Stimulated activated naive B cell treated with anti-CD40 and anti-IgM and Interleukin-4, amounts not matched to agents 10 μg/mL and 1 μg/mL and 100 μg/mL, for 72 hours (primary cell): ENCODE data around the gene TWNK.

Source experiments
- ATAC-seq, 2 donors: fragments of 150-1000 bp; cut with Tn5 transposase; replicated peaks; 2 replicates each; pipeline ENCODE4 v1.10.0; 2021; ENCODE audit warnings: moderate library complexity in 1 of 2
- DNase-seq: peaks from one replicate; pipeline ENCODE4 v3.0.0; 2021
- H3K27ac Mint-ChIP-seq: one replicate; pipeline ENCODE4 v1.8.0; 2022; ENCODE audit warnings: mild to moderate bottlenecking, mixed read lengths
- H3K27me3 Mint-ChIP-seq, 2 donors: one replicate each; pipeline ENCODE4 v1.8.0; 2022; ENCODE audit warnings: mixed read lengths in 2 of 2
- H3K36me3 Mint-ChIP-seq, 2 donors: one replicate each; pipeline ENCODE4 v1.8.0; 2022; ENCODE audit warnings: mixed read lengths in 2 of 2, mild to moderate bottlenecking in 1 of 2
- H3K4me1 Mint-ChIP-seq, 2 donors: one replicate each; pipeline ENCODE4 v1.8.0; 2022; ENCODE audit warnings: mixed read lengths in 2 of 2, mild to moderate bottlenecking in 1 of 2
- H3K4me3 Mint-ChIP-seq, 2 donors: one replicate each; pipeline ENCODE4 v1.8.0; 2022; ENCODE audit warnings: mild to moderate bottlenecking in 2 of 2, mixed read lengths in 2 of 2, moderate library complexity in 1 of 2
- H3K9me3 Mint-ChIP-seq, 2 donors: one replicate each; pipeline ENCODE4 v1.8.0; 2022; ENCODE audit warnings: mixed read lengths in 2 of 2, mild to moderate bottlenecking in 1 of 2

The TWNK gene

DNA sequence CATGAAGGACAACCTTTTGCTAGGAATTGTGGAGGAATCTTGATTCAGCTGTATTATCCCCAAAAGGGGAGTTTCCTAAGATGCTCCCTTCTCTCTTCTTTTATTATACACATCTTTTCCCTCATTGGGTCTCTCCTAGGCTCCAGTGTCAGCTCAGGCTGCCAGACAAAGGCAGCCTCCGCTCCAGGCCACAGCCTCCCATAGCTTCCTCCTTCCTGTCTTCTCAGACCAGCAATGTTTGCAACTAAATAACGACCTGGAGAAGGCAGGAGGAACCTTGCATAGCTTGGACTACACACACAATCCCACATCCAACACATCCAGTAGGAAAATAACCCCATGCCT is 56.0 kb downstream of the TWNK start:
- peak overlapping the region; percentile 94 to 98 for H3K4me3 Mint-ChIP-seq
- DNase-seq (no peak), ATAC-seq (no peak)
- H3K36me3 Mint-ChIP-seq, result no peaks in the 10 kb centered on the region
- H3K27ac Mint-ChIP-seq, result peak overlapping the region; percentile 96
- peaks cover 23 to 24% of the 10 kb centered on the region in 2 donors for H3K27me3 Mint-ChIP-seq
- H3K9me3 Mint-ChIP-seq, result no peaks in the 10 kb centered on the region
- H3K4me1 Mint-ChIP-seq, result peaks cover 16 to 29% of the 10 kb centered on the region in 2 donors
